ENCODE measurements around the gene OR7G3.

- TF ChIP-seq, protein P1, sequence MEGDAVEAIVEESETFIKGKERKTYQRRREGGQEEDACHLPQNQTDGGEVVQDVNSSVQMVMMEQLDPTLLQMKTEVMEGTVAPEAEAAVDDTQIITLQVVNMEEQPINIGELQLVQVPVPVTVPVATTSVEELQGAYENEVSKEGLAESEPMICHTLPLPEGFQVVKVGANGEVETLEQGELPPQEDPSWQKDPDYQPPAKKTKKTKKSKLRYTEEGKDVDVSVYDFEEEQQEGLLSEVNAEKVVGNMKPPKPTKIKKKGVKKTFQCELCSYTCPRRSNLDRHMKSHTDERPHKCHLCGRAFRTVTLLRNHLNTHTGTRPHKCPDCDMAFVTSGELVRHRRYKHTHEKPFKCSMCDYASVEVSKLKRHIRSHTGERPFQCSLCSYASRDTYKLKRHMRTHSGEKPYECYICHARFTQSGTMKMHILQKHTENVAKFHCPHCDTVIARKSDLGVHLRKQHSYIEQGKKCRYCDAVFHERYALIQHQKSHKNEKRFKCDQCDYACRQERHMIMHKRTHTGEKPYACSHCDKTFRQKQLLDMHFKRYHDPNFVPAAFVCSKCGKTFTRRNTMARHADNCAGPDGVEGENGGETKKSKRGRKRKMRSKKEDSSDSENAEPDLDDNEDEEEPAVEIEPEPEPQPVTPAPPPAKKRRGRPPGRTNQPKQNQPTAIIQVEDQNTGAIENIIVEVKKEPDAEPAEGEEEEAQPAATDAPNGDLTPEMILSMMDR (IDR thresholded peaks at IDR 0.05; ENCODE audit: low read length) = no peak
- no peak for TF ChIP-seq EZH2 (IDR thresholded peaks at IDR 0.05; ENCODE audit: borderline replicate concordance, low read length)
Observed at GRCh38 chr19:9086761-9087160, 40.0 kb downstream of the OR7G3 start, which contains the start of gene OR1M1.

All from OCI-LY1 (cell line).